GM12878 (cell line): ENCODE data around the gene PCYOX1L.

Experiments
- BMI1 ChIP-seq: fragments of 450-650 bp; IDR thresholded peaks from 2 replicates; pipeline ENCODE4 v1.6.1; 2016; ENCODE audit warnings: mild to moderate bottlenecking, moderate library complexity, borderline replicate concordance
- CBX5 ChIP-seq: sonication (generic); IDR thresholded peaks from 2 replicates; pipeline ENCODE4 v1.6.1; 2016; ENCODE audit warnings: low read depth, moderate library complexity, mild to moderate bottlenecking, inconsistent platforms
- CHD2 ChIP-seq: IDR thresholded peaks from 2 replicates; pipeline ENCODE4 v1.6.1; 2011; ENCODE audit warnings: low read depth, low read length, improper control_type of control experiment, borderline replicate concordance
- CTCF ChIP-seq, 3 experiments: IDR thresholded peaks in 2 of 3; conservative IDR thresholded peaks in 1 of 3; 2 replicates each; pipeline ENCODE4 v1.5.1; 2011; ENCODE audit warnings: low read depth in 3 of 3, low read length in 3 of 3, mild to moderate bottlenecking in 3 of 3, control low read depth in 2 of 3, moderate library complexity in 2 of 3, inconsistent platforms in 1 of 3, mixed read lengths in 1 of 3; ENCODE audit not compliant: control insufficient read depth in 2 of 3, insufficient read depth in 1 of 3; ENCODE audit errors: extremely low read depth in 1 of 3
- JUNB ChIP-seq: IDR thresholded peaks from 2 replicates; pipeline ENCODE4 v1.6.1; 2016; ENCODE audit warnings: antibody characterized with exemption, mild to moderate bottlenecking
- NR2C2 ChIP-seq: IDR thresholded peaks from 2 replicates; pipeline ENCODE4 v1.6.1; 2011; ENCODE audit warnings: borderline replicate concordance, low read depth; ENCODE audit not compliant: control insufficient read depth, insufficient read length
- PAX5 ChIP-seq: IDR thresholded peaks from 2 replicates; pipeline ENCODE4 v1.6.1; 2011; ENCODE audit warnings: low read depth, low read length, borderline replicate concordance
- PBX3 ChIP-seq: IDR thresholded peaks from 2 replicates; pipeline ENCODE4 v1.6.1; 2011; ENCODE audit warnings: mild to moderate bottlenecking, low read depth, low read length, moderate library complexity; ENCODE audit not compliant: insufficient replicate concordance
- POLR2A ChIP-seq: IDR thresholded peaks from 2 replicates; pipeline ENCODE4 v1.6.1; 2011; ENCODE audit warnings: low read depth, mild to moderate bottlenecking, low read length
- POLR2AphosphoS5 ChIP-seq: IDR thresholded peaks from 2 replicates; pipeline ENCODE4 v1.6.1; 2011; ENCODE audit warnings: mild to moderate bottlenecking, low read length, inconsistent platforms
- RAD21 ChIP-seq: IDR thresholded peaks from 2 replicates; pipeline ENCODE4 v1.6.1; 2011; ENCODE audit warnings: mild to moderate bottlenecking, low read depth, low read length, moderate library complexity; ENCODE audit not compliant: insufficient read depth
- REST ChIP-seq: IDR thresholded peaks from 2 replicates; pipeline ENCODE4 v1.6.1; 2012; ENCODE audit warnings: mild to moderate bottlenecking, low read depth, low read length
- SRF ChIP-seq, 2 experiments: IDR thresholded peaks; 2 replicates each; pipeline ENCODE4 v1.6.1; 2011; ENCODE audit warnings: low read depth in 2 of 2, low read length in 2 of 2, mild to moderate bottlenecking in 1 of 2, moderate library complexity in 1 of 2
- ZNF274 ChIP-seq: IDR thresholded peaks from one replicate; pipeline ENCODE4 v1.8.0; 2011; ENCODE audit not compliant: insufficient read length, insufficient read depth

- no peak for TF ChIP-seq CTCF (IDR thresholded peaks at IDR 0.05 in 2 of 3, conservative IDR thresholded peaks at IDR 0.05 in 1 of 3; ENCODE audit: control insufficient read depth in 2 of 3, extremely low read depth in 1 of 3, insufficient read depth in 1 of 3, low read depth in 3 of 3, low read length in 3 of 3)
- no peak for TF ChIP-seq POLR2A
- TF ChIP-seq JUNB: no peak
- no peak for TF ChIP-seq POLR2AphosphoS5
- TF ChIP-seq CBX5: no peak
- no peak for TF ChIP-seq PAX5
- no peak for TF ChIP-seq RAD21
- no peak for TF ChIP-seq PBX3
- no peak for TF ChIP-seq CHD2
- no peak for TF ChIP-seq NR2C2
- TF ChIP-seq REST: no peak
- TF ChIP-seq BMI1: no peak
- no peak for TF ChIP-seq ZNF274
- TF ChIP-seq SRF (IDR thresholded peaks at IDR 0.05; ENCODE audit: low read depth in 2 of 2, low read length in 2 of 2): no peak
Measured at GRCh38 chr5:149349382-149349781, 8.5 kb upstream of the PCYOX1L start.
